Diencephalon (tissue), 1 donor: Measurements from ENCODE around the gene COL9A1. TPM values are rescaled to one million over a fixed set of nuclear protein-coding genes. Genes with fewer than 3 reads are reported as not detected.

Experiments
- total RNA-seq: library from RNA; depleted of rRNA; stranded (reverse); fragments of >200 nt; gene quantifications from one replicate; pipeline ENCODE4 v1.2.3, GENCODE V29; 2014

Gene COL9A1
- 10.8 TPM for total RNA-seq

DNA sequence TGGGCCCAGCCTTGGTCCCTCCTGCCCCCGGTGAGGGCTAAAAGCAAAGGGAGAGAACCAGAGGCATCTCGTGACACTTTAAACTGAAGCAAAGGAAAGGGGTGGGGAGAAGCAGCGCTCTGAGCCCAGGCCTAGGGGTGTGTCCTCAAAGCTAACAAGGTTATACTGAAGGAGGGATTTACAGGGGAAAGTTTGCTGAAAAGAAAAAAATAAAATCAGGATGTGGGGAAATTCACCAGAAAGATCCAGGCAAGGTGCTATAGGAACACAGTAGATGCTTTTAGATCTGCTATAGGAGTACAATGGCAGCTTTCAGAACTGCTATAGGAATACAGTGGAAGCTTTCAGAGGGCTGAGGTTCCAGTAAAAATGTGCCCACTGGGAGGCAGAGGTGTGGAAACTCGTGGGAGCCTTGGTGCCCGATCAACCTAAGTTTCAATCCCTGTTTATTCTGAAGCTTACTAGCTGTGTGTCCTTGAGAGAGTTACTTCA, at the start of gene COL9A1:
COL9A1 (minus strand) TSS at position 51 of the 492 bp plus-strand sequence. CDS start 160 bp downstream, outside the sequence.

Other genes starting within 250 kb of the COL9A1 start
- gene FAM135A, start 110.4 kb upstream of the COL9A1 start, total RNA-seq, result 116 TPM